A549 (cell line): ENCODE measurements around the gene COQ7.

ENCODE experiments used
- CTCF ChIP-seq: fragments of >200 bp; sonication (Bioruptor Twin); formaldehyde crosslinking; IDR thresholded peaks from 3 replicates; pipeline ENCODE4 v1.5.1; 2016
- PBX3 ChIP-seq: IDR thresholded peaks from 2 replicates; pipeline ENCODE4 v1.6.1; 2012

DNA sequence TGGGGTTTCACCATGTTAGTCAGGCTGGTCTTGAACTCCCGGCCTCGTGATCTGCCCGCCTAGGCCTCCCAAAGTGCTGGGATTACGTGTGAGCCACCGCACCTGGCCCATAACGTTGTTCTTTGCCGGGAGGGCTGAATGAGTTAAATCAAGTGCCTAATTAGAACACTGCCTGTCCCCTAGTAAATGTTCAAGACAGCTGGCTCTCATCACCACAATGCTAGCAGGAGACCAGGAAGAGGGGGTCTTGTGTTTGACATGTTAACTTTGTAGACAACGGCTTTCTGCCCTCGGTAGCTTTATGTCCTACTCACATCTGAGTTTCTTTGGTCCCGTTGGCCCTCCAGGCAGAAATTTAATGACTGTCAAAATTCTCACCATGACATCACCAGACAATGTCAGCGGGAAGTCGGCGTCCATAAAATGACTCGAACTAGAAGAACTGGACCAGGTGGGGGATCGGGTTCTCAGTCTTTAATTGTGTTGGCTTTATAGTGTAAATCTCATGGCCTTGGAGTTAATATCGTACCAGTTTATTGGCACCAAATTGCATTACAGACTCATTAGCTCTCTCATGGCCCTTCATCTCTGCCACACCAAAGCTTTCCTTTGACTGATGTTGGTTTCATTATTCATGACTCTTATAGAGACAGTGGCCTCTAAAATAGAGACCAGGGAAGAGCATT is 34.9 kb downstream of the COQ7 start:
- TF ChIP-seq CTCF (no peak), PBX3 (no peak)
